Measurements from ENCODE around the gene MRPS9.

Gene MRPS9

DNA sequence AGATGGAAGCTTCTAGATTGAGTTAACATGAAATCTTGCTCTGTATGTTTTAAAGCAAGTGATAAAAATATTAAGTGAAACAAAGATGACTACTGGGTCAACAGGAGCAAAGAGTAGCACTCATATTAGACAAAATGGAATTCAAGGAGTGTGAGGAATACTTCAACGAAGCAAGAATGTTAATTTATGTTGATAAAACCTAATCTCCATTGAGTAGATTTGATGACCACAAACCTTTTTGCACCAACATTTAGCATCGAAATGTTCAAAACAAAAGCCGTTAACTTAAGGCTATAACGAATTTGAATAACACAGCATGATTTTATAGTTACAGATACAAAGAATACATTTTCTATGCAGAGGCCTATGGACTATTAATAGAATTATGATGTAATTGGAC lies 35.7 kb downstream of the MRPS9 start:
- no peaks in the 10 kb centered on the region for H3K9me3 ChIP-seq (ENCODE audit: control insufficient read depth, insufficient read depth, low read length)
- H3F3A ChIP-seq (ENCODE audit: control insufficient read depth, insufficient read depth) = no peaks in the 10 kb centered on the region
- H3K4me3 ChIP-seq (ENCODE audit: low read length) = no peak overlapping the region
- H3K36me3 ChIP-seq (ENCODE audit: control insufficient read depth, low read length) = peaks cover 5% of the 10 kb centered on the region
- H3K27me3 ChIP-seq (ENCODE audit: control insufficient read depth, low read length) = no peaks in the 10 kb centered on the region
- no peak overlapping the region for H3K4me2 ChIP-seq (ENCODE audit: low read length)
- no peaks in the 10 kb centered on the region for H3K9me2 ChIP-seq (replicated peaks; ENCODE audit: control insufficient read depth, low read length)
- TF ChIP-seq, protein P1, sequence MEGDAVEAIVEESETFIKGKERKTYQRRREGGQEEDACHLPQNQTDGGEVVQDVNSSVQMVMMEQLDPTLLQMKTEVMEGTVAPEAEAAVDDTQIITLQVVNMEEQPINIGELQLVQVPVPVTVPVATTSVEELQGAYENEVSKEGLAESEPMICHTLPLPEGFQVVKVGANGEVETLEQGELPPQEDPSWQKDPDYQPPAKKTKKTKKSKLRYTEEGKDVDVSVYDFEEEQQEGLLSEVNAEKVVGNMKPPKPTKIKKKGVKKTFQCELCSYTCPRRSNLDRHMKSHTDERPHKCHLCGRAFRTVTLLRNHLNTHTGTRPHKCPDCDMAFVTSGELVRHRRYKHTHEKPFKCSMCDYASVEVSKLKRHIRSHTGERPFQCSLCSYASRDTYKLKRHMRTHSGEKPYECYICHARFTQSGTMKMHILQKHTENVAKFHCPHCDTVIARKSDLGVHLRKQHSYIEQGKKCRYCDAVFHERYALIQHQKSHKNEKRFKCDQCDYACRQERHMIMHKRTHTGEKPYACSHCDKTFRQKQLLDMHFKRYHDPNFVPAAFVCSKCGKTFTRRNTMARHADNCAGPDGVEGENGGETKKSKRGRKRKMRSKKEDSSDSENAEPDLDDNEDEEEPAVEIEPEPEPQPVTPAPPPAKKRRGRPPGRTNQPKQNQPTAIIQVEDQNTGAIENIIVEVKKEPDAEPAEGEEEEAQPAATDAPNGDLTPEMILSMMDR (IDR thresholded peaks at IDR 0.05; ENCODE audit: low read depth, low read length, poor library complexity, severe bottlenecking) = no peak
- TF ChIP-seq EZH2phosphoT487 (IDR thresholded peaks at IDR 0.05; ENCODE audit: borderline replicate concordance, low read length) = no peak
- H4K20me1 ChIP-seq (ENCODE audit: control insufficient read depth, insufficient read depth, low read depth, low read length) = no peaks in the 10 kb centered on the region
- no peaks in the 10 kb centered on the region for H3K4me1 ChIP-seq (ENCODE audit: control insufficient read depth, low read length)
- 0 out of 2 replicates have a peak, but pooled peaks cover 1% of the 10 kb centered on the region for H3K79me2 ChIP-seq (ENCODE audit: control insufficient read depth, low read length)
- no peak overlapping the region for H3K27ac ChIP-seq (ENCODE audit: low read depth, low read length)

DNA sequence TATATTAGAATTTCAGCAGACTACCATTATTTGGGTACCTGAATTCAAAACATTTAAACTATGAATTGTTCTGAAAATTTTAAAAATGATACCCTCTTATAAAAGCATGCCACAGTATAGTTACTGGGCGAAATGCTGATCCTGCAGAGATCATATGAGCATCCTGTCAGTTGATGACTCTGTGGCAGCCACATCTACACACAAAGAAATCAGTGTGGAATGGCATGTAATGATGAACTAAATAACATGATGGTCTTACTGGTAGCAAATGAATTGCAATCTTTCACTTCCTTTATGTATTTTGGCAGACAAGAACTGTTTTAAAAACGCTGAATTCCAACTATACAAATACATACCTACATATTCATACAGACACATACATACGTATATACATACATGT lies 38.3 kb downstream of the MRPS9 start:
- no peaks in the 10 kb centered on the region for H4K20me1 ChIP-seq (ENCODE audit: control insufficient read depth, insufficient read depth, low read depth, low read length)
- no peaks in the 10 kb centered on the region for H3K9me3 ChIP-seq (ENCODE audit: control insufficient read depth, insufficient read depth, low read length)
- peaks cover 5% of the 10 kb centered on the region for H3K36me3 ChIP-seq (ENCODE audit: control insufficient read depth, low read length)
- no peak for TF ChIP-seq EZH2phosphoT487 (IDR thresholded peaks at IDR 0.05; ENCODE audit: borderline replicate concordance, low read length)
- TF ChIP-seq, protein P1 (IDR thresholded peaks at IDR 0.05; ENCODE audit: low read depth, low read length, poor library complexity, severe bottlenecking) = no peak
- H3K4me3 ChIP-seq (ENCODE audit: low read length) = no peak overlapping the region
- H3K79me2 ChIP-seq (ENCODE audit: control insufficient read depth, low read length) = no peaks in the 10 kb centered on the region
- no peaks in the 10 kb centered on the region for H3K4me1 ChIP-seq (ENCODE audit: control insufficient read depth, low read length)
- no peak overlapping the region for H3K27ac ChIP-seq (ENCODE audit: low read depth, low read length)
- H3K9me2 ChIP-seq (replicated peaks; ENCODE audit: control insufficient read depth, low read length) = no peaks in the 10 kb centered on the region
- H3K27me3 ChIP-seq (ENCODE audit: control insufficient read depth, low read length) = no peaks in the 10 kb centered on the region
- no peaks in the 10 kb centered on the region for H3F3A ChIP-seq (ENCODE audit: control insufficient read depth, insufficient read depth)
- H3K4me2 ChIP-seq (ENCODE audit: low read length) = no peak overlapping the region

DNA sequence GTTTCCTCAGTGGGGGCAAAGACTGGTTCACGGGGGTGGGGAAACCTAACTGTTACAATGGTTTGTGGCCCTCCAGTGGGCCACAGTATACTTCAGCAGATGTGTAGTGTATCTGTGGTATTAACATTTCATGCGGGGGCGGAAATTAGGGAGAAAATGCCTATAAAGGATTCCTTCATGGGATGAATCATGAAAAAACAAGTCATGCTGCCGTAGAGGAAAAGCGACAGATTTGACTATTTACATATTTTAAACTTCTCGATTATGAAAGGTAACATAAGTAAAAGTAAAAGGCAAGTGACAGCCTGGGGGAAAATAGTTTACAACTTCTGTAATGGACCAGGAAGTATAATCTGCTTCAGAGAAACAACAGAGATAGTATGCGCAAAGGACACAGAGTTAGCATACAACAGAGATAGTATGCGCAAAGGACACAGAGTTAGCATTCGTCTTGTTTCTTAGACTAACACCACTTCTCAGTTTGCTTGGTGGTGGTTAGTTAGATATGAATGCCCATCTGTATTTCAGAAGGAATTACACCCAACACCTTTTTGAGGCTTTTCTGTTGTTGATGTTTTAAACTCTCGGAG lies 41.1 kb downstream of the MRPS9 start:
- Histone ChIP-seq H3K27me3 (ENCODE audit: control insufficient read depth, low read length) (no peaks in the 10 kb centered on the region), H4K20me1 (ENCODE audit: control insufficient read depth, insufficient read depth, low read depth, low read length) (no peaks in the 10 kb centered on the region), H3F3A (ENCODE audit: control insufficient read depth, insufficient read depth) (no peaks in the 10 kb centered on the region), H3K79me2 (ENCODE audit: control insufficient read depth, low read length) (no peaks in the 10 kb centered on the region), H3K4me2 (ENCODE audit: low read length) (no peak overlapping the region), H3K4me3 (ENCODE audit: low read length) (no peak overlapping the region), H3K27ac (ENCODE audit: low read depth, low read length) (no peak overlapping the region), H3K9me3 (ENCODE audit: control insufficient read depth, insufficient read depth, low read length) (no peaks in the 10 kb centered on the region), H3K4me1 (ENCODE audit: control insufficient read depth, low read length) (no peaks in the 10 kb centered on the region), H3K36me3 (ENCODE audit: control insufficient read depth, low read length) (no peaks in the 10 kb centered on the region), H3K9me2 (replicated peaks; ENCODE audit: control insufficient read depth, low read length) (no peaks in the 10 kb centered on the region)
- no peak for TF ChIP-seq EZH2phosphoT487 (IDR thresholded peaks at IDR 0.05; ENCODE audit: borderline replicate concordance, low read length)
- TF ChIP-seq, protein P1 (IDR thresholded peaks at IDR 0.05; ENCODE audit: low read depth, low read length, poor library complexity, severe bottlenecking) = no peak
